SHP77 (cell line): ENCODE data around the gene SRSF7.
"Not testable (repeated sequence)": the region's sequence is repeated elsewhere in the genome, so short reads cannot be mapped to it uniquely, and the experiment has no call there.

Experiments used
- DNase-seq, 2 experiments: peaks; one replicate each; lab custom pipeline; 2025; lab: John Stamatoyannopoulos, UW

Gene SRSF7

DNA sequence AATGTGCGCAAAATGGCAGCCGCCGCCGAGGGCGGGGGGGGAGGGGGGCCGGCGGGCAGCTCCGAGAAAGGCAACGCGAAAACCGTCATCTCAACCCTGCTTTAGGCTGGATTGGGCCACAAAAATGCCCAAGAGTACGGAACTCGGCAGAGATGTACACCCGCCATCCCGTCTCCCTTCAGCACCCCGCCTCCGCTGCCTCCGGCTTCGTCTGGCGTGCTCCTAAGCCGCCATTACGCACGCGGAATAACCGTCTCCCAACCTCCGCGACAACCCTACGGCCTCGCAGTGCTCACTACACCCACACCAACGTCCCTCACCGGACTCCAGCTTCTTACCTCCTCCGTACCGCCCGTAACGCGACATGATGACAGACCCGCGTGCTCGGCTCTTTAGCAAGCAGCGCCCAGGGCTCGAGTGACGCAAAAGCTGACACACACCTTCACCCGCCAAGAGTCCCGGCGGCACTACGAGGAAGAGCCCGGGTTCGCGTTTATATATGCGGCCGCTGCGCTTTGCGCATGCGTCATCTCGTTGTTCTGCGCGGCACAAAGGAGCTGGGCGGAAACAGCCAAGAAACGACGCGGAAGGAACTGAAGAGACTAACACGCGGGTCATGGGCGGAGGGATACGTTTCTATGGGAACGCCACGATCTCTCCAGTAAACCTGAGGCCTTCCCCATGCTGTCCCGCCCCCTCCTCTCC lies at the start of gene SRSF7:
SRSF7 (minus strand) TSS at position 471 of the 705 bp plus-strand sequence; CDS start at position 366, 105 bp downstream.
- DNase-seq: peak; percentile 97

GRCh38 chr2:38797953-38798352 lies 46.8 kb upstream of the SRSF7 start:
- no peak for DNase-seq

- no peak for DNase-seq
Observed at GRCh38 chr2:38797250-38797676, 46.1 kb upstream of the SRSF7 start.

DNA sequence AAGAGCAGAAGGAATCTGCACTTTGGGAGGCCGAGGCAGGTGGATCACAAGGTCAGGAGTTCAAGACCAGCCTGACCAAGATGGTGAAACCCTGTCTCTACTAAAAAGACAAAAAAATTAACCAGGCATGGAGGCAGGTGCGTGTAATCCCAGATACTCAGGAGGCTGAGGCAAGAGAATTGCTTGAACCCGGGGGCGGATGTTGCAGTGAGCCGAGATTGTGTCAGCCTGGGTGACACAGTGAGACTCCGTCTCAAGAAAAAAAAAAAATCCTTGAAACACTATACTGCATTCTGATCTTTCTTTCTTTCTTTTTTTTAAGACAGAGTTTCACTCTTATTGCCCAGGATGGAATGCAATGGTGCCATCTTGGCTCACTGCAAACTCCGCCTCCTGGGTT lies 43.9 kb upstream of the SRSF7 start:
- not testable (repeated sequence) for DNase-seq

DNA sequence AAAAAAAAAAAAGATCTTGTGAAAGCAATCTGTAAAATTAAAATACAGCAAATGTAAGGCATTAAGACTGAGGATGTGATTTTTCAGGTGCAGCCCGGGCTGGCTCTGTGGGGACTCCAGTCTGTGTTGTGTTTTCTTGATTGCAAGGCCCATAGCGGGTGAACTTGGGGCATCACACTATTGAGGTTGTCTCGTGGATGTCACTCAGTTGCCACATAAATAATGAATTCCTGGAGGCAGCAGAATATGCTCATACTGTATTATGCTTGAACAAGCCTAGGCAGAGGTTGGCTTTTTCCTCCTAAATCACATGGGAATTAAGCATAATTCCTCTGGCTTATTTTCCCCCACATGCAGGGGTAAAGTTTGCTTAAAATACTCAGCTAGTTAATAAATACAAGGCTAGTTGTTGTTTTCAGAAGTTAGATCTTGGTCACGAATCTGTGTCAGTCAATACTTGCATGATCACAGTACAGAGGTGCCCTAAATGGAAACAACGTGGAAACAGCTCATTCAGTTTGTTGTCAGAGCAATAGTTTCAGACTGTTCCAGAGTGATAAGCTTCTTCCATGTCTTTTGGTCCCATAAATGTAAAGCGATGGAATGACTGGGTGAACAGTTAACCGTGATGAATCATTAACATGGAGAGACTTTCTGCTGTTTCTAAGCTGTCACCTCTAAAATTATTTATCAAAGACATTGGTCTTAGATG lies 43.2 kb upstream of the SRSF7 start:
- no peak for DNase-seq

GRCh38 chr2:38793511-38793910 lies 42.4 kb upstream of the SRSF7 start:
- DNase-seq: no peak

- no peak for DNase-seq
Observed at GRCh38 chr2:38792751-38793150, 41.6 kb upstream of the SRSF7 start.

DNA sequence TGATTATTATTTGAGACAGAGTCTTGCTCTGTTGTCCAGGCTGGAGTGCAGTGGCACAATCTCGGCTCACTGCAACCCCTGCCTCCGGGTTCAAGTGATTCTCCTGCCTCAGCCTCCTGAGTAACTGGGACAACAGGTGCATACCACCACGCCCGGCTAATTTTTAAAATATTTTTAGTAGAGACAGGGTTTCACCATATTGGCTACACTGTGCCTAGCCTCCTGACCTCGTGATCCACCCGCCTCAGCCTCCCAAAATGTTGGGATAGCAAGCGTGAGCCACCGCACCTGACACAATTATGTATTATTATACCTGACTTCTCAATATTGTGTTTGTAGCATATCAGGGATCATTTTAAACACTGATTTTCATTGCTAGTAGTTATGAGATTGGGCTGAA lies 41.2 kb upstream of the SRSF7 start:
- not testable (repeated sequence) for DNase-seq

DNA sequence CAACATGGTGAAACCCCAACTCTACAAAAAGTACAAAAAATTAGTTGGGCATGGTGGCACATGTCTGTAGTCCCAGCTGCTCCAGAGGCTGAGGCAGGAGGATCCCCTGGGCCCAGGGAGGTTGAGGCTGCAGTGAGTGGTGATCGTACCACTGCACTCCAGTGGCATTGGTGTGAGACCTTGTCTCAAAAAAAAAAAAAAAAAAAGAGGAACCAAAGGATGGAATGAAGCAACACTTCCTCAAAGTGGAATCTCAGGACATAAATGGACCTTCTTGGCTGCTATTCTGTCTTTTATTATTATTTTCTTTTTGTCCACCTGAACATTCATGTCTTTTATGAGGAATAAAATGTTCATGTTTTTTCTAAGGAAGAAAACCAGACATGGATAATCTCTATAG lies 40.6 kb upstream of the SRSF7 start:
- DNase-seq: no peak

DNA sequence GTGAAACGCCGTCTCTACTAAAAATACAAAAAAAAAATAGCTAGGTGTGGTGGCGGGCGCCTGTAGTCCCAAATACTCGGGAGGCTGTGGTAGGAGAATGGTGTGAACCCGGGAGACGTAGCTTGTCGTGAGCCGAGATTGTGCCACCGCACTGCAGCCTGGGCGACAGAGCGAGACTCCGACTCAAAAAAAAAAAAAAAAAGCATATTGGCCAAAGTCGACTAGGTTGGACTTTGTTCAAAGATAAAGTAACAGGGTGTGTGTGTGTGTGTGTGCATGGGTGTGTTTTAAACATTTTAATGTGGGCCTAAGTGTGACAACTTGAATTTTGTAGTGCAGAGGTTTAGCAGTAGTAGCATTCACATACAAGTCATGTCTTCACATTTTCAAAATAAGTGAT lies 38.5 kb upstream of the SRSF7 start:
- DNase-seq: no peak

- no peak for DNase-seq
Observed at GRCh38 chr2:38788306-38788705, 37.1 kb upstream of the SRSF7 start.

DNA sequence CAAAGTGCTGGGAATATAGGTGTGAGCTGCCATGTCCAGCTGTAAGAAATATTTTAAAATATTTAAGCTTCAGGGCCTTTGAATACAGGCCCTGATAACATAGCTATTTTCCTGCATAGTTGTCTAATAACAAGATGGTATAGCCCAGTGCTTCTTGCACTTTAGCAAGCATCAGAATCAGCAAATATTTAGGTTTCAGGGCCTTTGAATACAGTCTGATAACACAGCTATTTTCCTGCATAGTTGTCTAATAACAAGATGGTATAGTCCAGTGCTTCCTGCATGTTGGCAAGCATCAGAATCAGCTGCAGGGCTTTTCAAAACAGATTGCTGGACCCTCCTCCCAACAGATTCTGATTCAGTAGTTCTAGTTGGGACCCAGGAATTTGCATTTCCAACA lies 32.4 kb upstream of the SRSF7 start:
- DNase-seq: no peak

DNA sequence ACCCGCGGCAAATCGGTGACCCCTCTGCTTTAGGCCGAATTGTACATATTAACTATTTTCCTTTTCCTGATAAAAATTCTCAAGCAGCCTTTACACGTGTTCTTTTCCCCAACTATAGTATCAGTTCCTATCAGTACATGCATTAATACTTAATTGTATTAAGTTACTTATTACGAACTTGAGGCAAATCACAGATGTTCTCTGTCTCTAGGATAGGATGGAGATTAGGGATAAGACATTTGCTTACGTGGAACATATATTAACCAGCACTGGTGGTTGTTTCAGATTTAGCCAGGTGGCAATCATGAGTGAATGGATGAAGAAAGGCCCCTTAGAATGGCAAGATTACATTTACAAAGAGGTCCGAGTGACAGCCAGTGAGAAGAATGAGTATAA lies 27.5 kb upstream of the SRSF7 start:
- no peak for DNase-seq

DNA sequence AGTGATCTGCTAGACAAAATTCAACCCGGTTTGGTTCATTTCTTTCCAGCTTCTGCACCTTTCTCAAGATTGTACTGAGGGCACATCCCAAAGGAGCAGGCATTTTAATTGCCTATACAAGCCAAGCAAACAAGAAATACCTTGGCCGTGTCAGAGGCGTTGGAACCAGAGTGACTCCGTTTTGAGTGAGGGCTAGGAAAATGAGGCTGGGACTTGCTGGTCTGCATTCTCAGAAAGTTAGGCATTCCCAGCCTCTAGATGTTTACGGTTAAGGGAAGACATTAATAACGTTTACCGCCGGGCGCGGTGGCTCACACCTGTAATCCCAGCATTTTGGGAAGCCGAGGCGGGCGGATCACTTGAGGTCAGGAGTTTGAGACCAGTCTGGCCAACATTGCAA lies 25.4 kb upstream of the SRSF7 start:
- no peak for DNase-seq

DNA sequence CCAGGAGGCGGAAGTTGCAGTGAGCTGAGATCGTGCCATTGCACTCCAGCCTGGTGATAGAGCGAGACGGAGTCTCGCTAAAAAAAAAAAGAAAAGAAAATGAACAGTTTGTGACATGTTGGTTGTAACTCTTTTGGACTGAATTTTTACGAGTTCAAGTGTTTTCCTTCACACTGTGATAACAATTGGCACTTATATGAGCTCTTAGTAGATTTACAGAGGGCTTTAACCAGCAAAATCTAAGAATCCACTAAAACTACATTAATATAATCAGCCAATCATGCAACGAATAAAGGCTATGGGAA lies 24.7 kb upstream of the SRSF7 start:
- DNase-seq: no peak

GRCh38 chr2:38775097-38775920 lies 24.1 kb upstream of the SRSF7 start:
- no peak for DNase-seq

DNA sequence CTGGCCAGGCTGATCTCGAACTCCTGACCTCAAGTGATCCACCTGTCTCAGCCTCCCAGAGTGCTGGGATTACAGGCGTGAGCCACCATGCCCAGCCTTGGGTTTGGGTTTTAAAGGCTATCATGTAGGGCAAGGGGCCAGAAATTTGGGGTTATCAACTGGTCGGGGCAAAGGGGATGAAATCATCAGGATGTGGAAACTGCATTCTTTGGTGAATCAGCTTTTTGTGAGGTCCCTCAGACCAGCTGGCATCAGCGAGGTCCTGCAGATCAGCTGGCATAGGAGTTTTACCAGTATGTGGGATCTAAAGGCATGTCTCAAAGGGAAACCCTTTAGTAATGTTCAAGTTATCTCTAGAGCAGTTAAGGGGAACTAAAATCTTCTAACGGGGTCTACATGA lies 20.5 kb upstream of the SRSF7 start:
- no peak for DNase-seq

DNA sequence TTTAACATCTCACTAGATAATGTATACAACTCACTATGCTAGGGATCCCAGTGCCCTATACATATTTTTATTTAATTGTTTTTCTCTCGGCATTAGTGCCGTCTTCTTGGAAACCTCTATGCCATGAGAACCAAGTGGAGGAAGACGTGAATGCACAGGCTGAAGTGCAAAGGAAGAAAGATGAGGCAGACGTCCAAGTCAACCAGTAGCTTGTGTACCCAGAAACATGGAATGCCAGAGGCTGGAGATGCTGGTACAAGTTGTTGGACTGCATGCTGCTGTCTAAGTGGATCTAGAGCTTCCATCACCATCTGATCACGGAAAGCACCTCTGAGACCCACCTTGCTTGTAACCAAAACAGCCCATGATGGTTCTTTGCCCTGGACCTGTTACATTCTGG lies 14.4 kb upstream of the SRSF7 start:
- no peak for DNase-seq

DNA sequence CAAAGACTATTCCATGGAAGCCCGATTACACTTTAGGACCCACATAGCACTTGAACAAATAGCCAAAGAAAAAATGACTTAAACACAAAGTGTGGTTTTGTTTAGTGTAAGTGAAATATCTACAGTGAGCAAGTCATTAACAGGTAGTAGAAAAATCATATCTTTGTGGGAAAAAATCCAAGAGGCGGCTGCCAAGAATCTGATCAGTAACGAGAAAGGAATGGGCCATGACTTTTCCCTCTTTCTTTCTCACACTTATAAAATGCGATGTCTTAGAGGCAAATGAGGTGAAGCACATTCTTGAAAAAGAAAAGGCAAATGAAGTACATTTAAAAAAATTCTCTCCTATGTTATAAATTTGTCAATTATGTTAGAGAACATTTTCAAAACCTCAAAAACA lies 14.0 kb upstream of the SRSF7 start:
- DNase-seq: no peak

GRCh38 chr2:38763728-38764127 lies 12.6 kb upstream of the SRSF7 start:
- no peak for DNase-seq

DNA sequence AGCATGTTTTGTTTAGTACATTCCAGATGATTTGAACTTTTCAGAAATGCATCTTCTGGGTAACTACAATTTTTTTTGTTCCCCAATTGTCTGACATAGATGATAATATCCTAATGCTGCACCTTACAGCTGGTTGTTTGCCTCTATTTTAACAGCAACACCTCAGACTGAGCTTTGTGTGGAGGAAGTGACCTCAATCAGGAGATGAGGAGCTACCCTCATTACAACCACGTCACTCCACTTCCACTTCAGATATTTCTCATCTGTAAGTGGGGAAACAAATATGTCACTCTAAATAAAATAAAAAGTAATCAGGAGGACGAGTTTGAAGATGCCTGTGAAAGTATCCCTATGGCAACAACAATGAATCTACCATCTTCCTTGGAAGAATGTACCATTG lies 12.1 kb upstream of the SRSF7 start:
- DNase-seq: no peak

GRCh38 chr2:38755891-38756290 lies 4.7 kb upstream of the SRSF7 start:
- not testable (repeated sequence) for DNase-seq

GRCh38 chr2:38754506-38754905 lies 3.3 kb upstream of the SRSF7 start:
- no peak for DNase-seq
